HepG2 (cell line): Measurements from ENCODE around the gene CPT1B. TPM values are rescaled to one million over a fixed set of nuclear protein-coding genes. Genes with fewer than 3 reads are reported as not detected.
A peak's percentile ranks its signal among the peaks of the same experiment; 100 is the strongest.

Source experiments
- AGO2 ChIP-seq: fragments of 200-400 bp; formaldehyde crosslinking; optimal IDR thresholded peaks from 2 replicates; pipeline ENCODE3; 2017; ENCODE audit warnings: mild to moderate bottlenecking, low read depth, low read length, moderate library complexity
- ATF2 ChIP-seq: sonication (generic); formaldehyde crosslinking; IDR thresholded peaks from 2 replicates; pipeline ENCODE4 v1.4.0; 2020; ENCODE audit warnings: missing genetic modification reagents
- HMGA1 ChIP-seq: sonication (generic); formaldehyde crosslinking; conservative IDR thresholded peaks from 2 replicates; pipeline ENCODE4 v1.4.0; 2020; ENCODE audit warnings: missing genetic modification reagents
- HNRNPH1 ChIP-seq: fragments of 200-400 bp; formaldehyde crosslinking; optimal IDR thresholded peaks from 2 replicates; pipeline ENCODE3; 2017; ENCODE audit warnings: mild to moderate bottlenecking, low read depth, low read length
- KDM3A ChIP-seq: IDR thresholded peaks from 2 replicates; pipeline ENCODE4 v1.6.1; 2018; ENCODE audit warnings: low read depth, missing compliant biosample characterization
- MAZ ChIP-seq, 2 experiments: sonication (generic) in 1 of 2; formaldehyde crosslinking in 1 of 2; IDR thresholded peaks; 2 replicates each; pipeline versions ENCODE4 v1.5.0 to v1.6.1; 2012 to 2020; ENCODE audit warnings: low read depth in 2 of 2, mild to moderate bottlenecking in 2 of 2, borderline replicate concordance in 1 of 2, improper control_type of control experiment in 1 of 2, low read length in 1 of 2, missing genetic modification reagents in 1 of 2, moderate library complexity in 1 of 2
- NCOA2 ChIP-seq: sonication (generic); formaldehyde crosslinking; IDR thresholded peaks from 2 replicates; pipeline ENCODE4 v1.8.0; 2022; ENCODE audit warnings: inconsistent platforms
- POGZ ChIP-seq: sonication (generic); formaldehyde crosslinking; IDR thresholded peaks from 2 replicates; pipeline ENCODE4 v1.4.0; 2020; ENCODE audit warnings: mild to moderate bottlenecking, missing genetic modification reagents
- RBFOX2 ChIP-seq: fragments of 200-400 bp; formaldehyde crosslinking; IDR thresholded peaks from 2 replicates; pipeline ENCODE4 v1.6.1; 2017; ENCODE audit warnings: low read depth, mild to moderate bottlenecking, low read length
- RCOR2 ChIP-seq: IDR thresholded peaks from 2 replicates; pipeline ENCODE4 v1.6.1; 2016; ENCODE audit warnings: missing biosample characterization, missing genetic modification reagents
- REPIN1 ChIP-seq: sonication (generic); formaldehyde crosslinking; IDR thresholded peaks from 2 replicates; pipeline ENCODE4 v1.8.0; 2022; ENCODE audit warnings: missing genetic modification reagents, low read depth, mild to moderate bottlenecking, borderline replicate concordance
- SAFB2 ChIP-seq: sonication (generic); formaldehyde crosslinking; IDR thresholded peaks from 2 replicates; pipeline ENCODE4 v1.5.1; 2020; ENCODE audit warnings: missing genetic modification reagents, low read depth, mild to moderate bottlenecking, borderline replicate concordance
- SOX5 ChIP-seq: IDR thresholded peaks from 2 replicates; pipeline ENCODE4 v1.6.1; 2016; ENCODE audit warnings: borderline replicate concordance
- SP5 ChIP-seq: IDR thresholded peaks from 2 replicates; pipeline ENCODE4 v1.6.1; 2016; ENCODE audit warnings: low read depth, borderline replicate concordance
- SRF ChIP-seq: IDR thresholded peaks from 2 replicates; pipeline ENCODE4 v1.6.1; 2011; ENCODE audit warnings: mild to moderate bottlenecking, low read depth, low read length, moderate library complexity
- STAG1 ChIP-seq: sonication (generic); formaldehyde crosslinking; IDR thresholded peaks from 2 replicates; pipeline ENCODE4 v1.4.0; 2020; ENCODE audit warnings: missing genetic modification reagents
- TSC22D2 ChIP-seq: sonication (generic); formaldehyde crosslinking; IDR thresholded peaks from 2 replicates; pipeline ENCODE4 v1.5.1; 2020; ENCODE audit warnings: missing genetic modification reagents, mild to moderate bottlenecking, borderline replicate concordance
- YEATS4 ChIP-seq: sonication (generic); formaldehyde crosslinking; IDR thresholded peaks from 2 replicates; pipeline ENCODE4 v1.4.0; 2020; ENCODE audit warnings: missing genetic modification reagents, borderline replicate concordance
- ZBTB4 ChIP-seq: sonication (generic); formaldehyde crosslinking; IDR thresholded peaks from 2 replicates; pipeline ENCODE4 v1.4.0; 2020; ENCODE audit warnings: missing genetic modification reagents, mild to moderate bottlenecking, borderline replicate concordance
- ZKSCAN5 ChIP-seq: sonication (generic); formaldehyde crosslinking; IDR thresholded peaks from 2 replicates; pipeline ENCODE4 v1.5.1; 2020; ENCODE audit warnings: mild to moderate bottlenecking, missing genetic modification reagents
- ZNF121 ChIP-seq: sonication (generic); formaldehyde crosslinking; IDR thresholded peaks from 2 replicates; pipeline ENCODE4 v1.5.0; 2020; ENCODE audit warnings: mild to moderate bottlenecking, missing genetic modification reagents
- ZNF251 ChIP-seq: sonication (generic); formaldehyde crosslinking; IDR thresholded peaks from 2 replicates; pipeline ENCODE4 v1.9.0; 2021; ENCODE audit warnings: mild to moderate bottlenecking, missing genetic modification reagents
- ZNF3 ChIP-seq: IDR thresholded peaks from 2 replicates; pipeline ENCODE4 v1.7.0; 2017; ENCODE audit warnings: inconsistent platforms
- ZNF749 ChIP-seq: sonication (generic); formaldehyde crosslinking; IDR thresholded peaks from 2 replicates; pipeline ENCODE4 v1.8.0; 2022; ENCODE audit warnings: mild to moderate bottlenecking, missing genetic modification reagents, moderate library complexity, borderline replicate concordance
- ZNF792 ChIP-seq: IDR thresholded peaks from 2 replicates; pipeline ENCODE4 v1.6.1; 2016
- ZSCAN31 ChIP-seq: sonication (generic); formaldehyde crosslinking; IDR thresholded peaks from 2 replicates; pipeline ENCODE4 v1.5.0; 2020; ENCODE audit warnings: low read depth, mild to moderate bottlenecking, missing genetic modification reagents
- polyA plus RNA-seq, 8 experiments: library from polyadenylated mRNA; depleted of rRNA in 3 of 8; stranded (reverse) in 7 of 8; unstranded in 1 of 8; fragments of >200 nt; fragmentation: Illumina TruSeq in 4 of 8; extraction: Trizol in 4 of 8; gene quantifications; 2 replicates each; pipeline versions ENCODE4 v1.2.1 to v1.2.3, GENCODE V29; 2011 to 2016; ENCODE audit warnings: low read depth in 4 of 8, missing spikeins in 1 of 8, mixed read lengths in 1 of 8; ENCODE audit not compliant: insufficient read depth in 1 of 8
- total RNA-seq, 5 experiments: library from RNA; depleted of rRNA; stranded (reverse); fragments of >200 nt; fragmentation: Illumina TruSeq; extraction: Trizol; gene quantifications; 2 replicates each; pipeline ENCODE4 v1.2.3, GENCODE V29; 2016; ENCODE audit warnings: low read depth in 1 of 5

CPT1B gene
- total and polyA plus RNA-seq, 2 of the 13 experiments (the other 11 are each of a cell fraction or from before 2014, with no cell fraction given) = 9.2 to 19.5 TPM

- no peak for TF ChIP-seq YEATS4 (CRISPR knock-in tag)
- TF ChIP-seq ZKSCAN5 (CRISPR knock-in tag) = no peak
- peak; percentile 46; the same call in 1 of the 2 replicates for TF ChIP-seq SOX5 (CRISPR knock-in tag)
- TF ChIP-seq AGO2 = peak; percentile 60
- TF ChIP-seq HNRNPH1 = no peak
- TF ChIP-seq ZNF251 (CRISPR knock-in tag) = 0 out of 2 replicates have a peak, but pooled peaks have one; percentile 57
- TF ChIP-seq HMGA1 = no peak
- no peak for TF ChIP-seq ZNF3 (CRISPR knock-in tag)
- no peak for TF ChIP-seq STAG1 (CRISPR knock-in tag)
- TF ChIP-seq SRF = no peak
- peak; percentile 70; the same call in 1 of the 2 replicates for TF ChIP-seq SP5
- TF ChIP-seq ATF2 (CRISPR knock-in tag) = peak; percentile 52; the same call in 1 of the 2 replicates
- TF ChIP-seq NCOA2 (CRISPR knock-in tag) = peak; percentile 43; the same call in 1 of the 2 replicates
- no peak for TF ChIP-seq RCOR2 (CRISPR knock-in tag)
- TF ChIP-seq ZNF792 = no peak
- no peak for TF ChIP-seq KDM3A (CRISPR knock-in tag)
- no peak; the same call in 1 of the 2 replicates for TF ChIP-seq RBFOX2
- TF ChIP-seq MAZ (IDR thresholded peaks at IDR 0.05; ENCODE audit: borderline replicate concordance, low read depth, low read length) = no peak
- TF ChIP-seq MAZ (CRISPR knock-in tag; IDR thresholded peaks at IDR 0.05; ENCODE audit: low read depth) = 0 out of 2 replicates have a peak, but pooled peaks have one; percentile 1
- peak; percentile 46; the same call in 1 of the 2 replicates for TF ChIP-seq ZNF749 (CRISPR knock-in tag)
- no peak for TF ChIP-seq ZBTB4 (CRISPR knock-in tag)
- no peak for TF ChIP-seq REPIN1 (CRISPR knock-in tag)
- no peak for TF ChIP-seq TSC22D2 (CRISPR knock-in tag)
- TF ChIP-seq ZSCAN31 (CRISPR knock-in tag) = 0 out of 2 replicates have a peak, but pooled peaks have one; percentile 31
- TF ChIP-seq ZNF121 (CRISPR knock-in tag) = peak; percentile 66; the same call in 1 of the 2 replicates
- no peak for TF ChIP-seq SAFB2 (CRISPR knock-in tag)
- TF ChIP-seq POGZ (CRISPR knock-in tag) = no peak
Observed at GRCh38 chr22:50526834-50527801, 51.1 kb downstream of the CPT1B start (continued).
